Astrocyte of the cerebellum (primary cell): ENCODE results near the gene AMOTL1.

Source experiments
- DNase-seq: peaks from one replicate; pipeline ENCODE4 v3.0.0-alpha.2; 2011; ENCODE audit warnings: low read depth
- H3K4me3 ChIP-seq: 2 replicates; pipeline ENCODE4 v1.5.1; 2011; ENCODE audit warnings: mild to moderate bottlenecking, low read depth, low read length, moderate library complexity
- CTCF ChIP-seq: IDR thresholded peaks from 2 replicates; pipeline ENCODE4 v1.5.1; 2012; ENCODE audit warnings: low read length, low read depth, moderate library complexity, mild to moderate bottlenecking; ENCODE audit errors: missing control alignments
- in situ Hi-C: cut with HindIII; loops from 2 replicates; pipeline ENCODE4 v1.10.0; 2017; ENCODE audit warnings: low sequenced_read_pairs

Gene AMOTL1

GRCh38 chr11:94784884-94785283 is 16.7 kb downstream of the AMOTL1 start:
- TF ChIP-seq CTCF, result no peak
- DNase-seq, result no peak
- no peak overlapping the region for H3K4me3 ChIP-seq
- in situ Hi-C loops, result no loop called here

- TF ChIP-seq CTCF, result no peak
- no peak for DNase-seq
- no peak overlapping the region for H3K4me3 ChIP-seq
- in situ Hi-C loops, result no loop called here
These were observed 17.4 kb downstream of the AMOTL1 start for GRCh38 chr11:94785509-94785908.

- no peak overlapping the region for H3K4me3 ChIP-seq
- in situ Hi-C loops, result no loop called here
- DNase-seq, result no peak
- peak; percentile 69 for TF ChIP-seq CTCF
These were observed 18.3 kb downstream of the AMOTL1 start for GRCh38 chr11:94786264-94787126.

- in situ Hi-C loops, result no loop called here
- no peak for TF ChIP-seq CTCF
- DNase-seq, result no peak
- no peak overlapping the region for H3K4me3 ChIP-seq
These were observed 19.6 kb downstream of the AMOTL1 start for GRCh38 chr11:94787801-94788200.

GRCh38 chr11:94788396-94788795 is 20.2 kb downstream of the AMOTL1 start:
- DNase-seq, result no peak
- in situ Hi-C loops, result no loop called here
- TF ChIP-seq CTCF, result no peak
- no peak overlapping the region for H3K4me3 ChIP-seq

- in situ Hi-C loops, result no loop called here
- no peak for TF ChIP-seq CTCF
These were observed 22.0 kb downstream of the AMOTL1 start for GRCh38 chr11:94790197-94790596.

More at GRCh38 chr11:94790197-94790596, 22.0 kb downstream of the AMOTL1 start:
- H3K4me3 ChIP-seq, result no peak overlapping the region
- no peak for DNase-seq
